K562 (cell line): ENCODE results near the gene KHSRP. TPM values are rescaled to one million over a fixed set of nuclear protein-coding genes. Genes with fewer than 3 reads are reported as not detected.

Source experiments
- ARID2 ChIP-seq: fragments of 450-650 bp; IDR thresholded peaks from 2 replicates; pipeline ENCODE4 v1.6.1; 2017; ENCODE audit warnings: antibody characterized with exemption, mild to moderate bottlenecking
- BRF1 ChIP-seq: IDR thresholded peaks from 3 replicates; pipeline ENCODE4 v1.6.1; 2011; ENCODE audit warnings: borderline replicate concordance, mild to moderate bottlenecking; ENCODE audit not compliant: insufficient read length; ENCODE audit errors: extremely low read depth
- C11orf30 ChIP-seq: fragments of 450-650 bp; IDR thresholded peaks from 2 replicates; pipeline ENCODE4 v1.6.1; 2016; ENCODE audit warnings: low read depth, mild to moderate bottlenecking
- CBFB ChIP-seq: sonication (generic); formaldehyde crosslinking; IDR thresholded peaks from 2 replicates; pipeline ENCODE4 v1.4.0; 2020; ENCODE audit warnings: mild to moderate bottlenecking, missing genetic modification reagents
- DPF2 ChIP-seq: fragments of 450-650 bp; IDR thresholded peaks from 2 replicates; pipeline ENCODE4 v1.6.1; 2016
- HDAC3 ChIP-seq: fragments of 450-650 bp; IDR thresholded peaks from 2 replicates; pipeline ENCODE4 v1.6.1; 2018; ENCODE audit warnings: borderline replicate concordance, mild to moderate bottlenecking, moderate library complexity; ENCODE audit not compliant: partially characterized antibody
- JUNB ChIP-seq: fragments of 450-650 bp; formaldehyde crosslinking; conservative IDR thresholded peaks from 2 replicates; pipeline ENCODE4 v1.4.0; 2020; ENCODE audit warnings: mild to moderate bottlenecking
- L3MBTL2 ChIP-seq: fragments of 450-650 bp; IDR thresholded peaks from 2 replicates; pipeline ENCODE4 v1.6.1; 2016; ENCODE audit warnings: mild to moderate bottlenecking, moderate library complexity
- MTF1 ChIP-seq: fragments of 250-450 bp; sonication (Bioruptor Pico); IDR thresholded peaks from 2 replicates; pipeline ENCODE4 v1.9.0; 2021; ENCODE audit warnings: moderate library complexity, mild to moderate bottlenecking, inconsistent platforms, borderline replicate concordance
- POLR2AphosphoS2 ChIP-seq: IDR thresholded peaks from 2 replicates; pipeline ENCODE4 v1.6.1; 2012; ENCODE audit warnings: low read length, improper control_type of control experiment
- PTTG1 ChIP-seq: fragments of 450-650 bp; IDR thresholded peaks from 2 replicates; pipeline ENCODE4 v1.6.1; 2016; ENCODE audit warnings: low read depth, mild to moderate bottlenecking, missing genetic modification characterization, missing compliant biosample characterization
- RNF2 ChIP-seq: sonication (generic); IDR thresholded peaks from 2 replicates; pipeline ENCODE4 v1.6.1; 2016
- SETDB1 ChIP-seq: IDR thresholded peaks from one replicate; pipeline ENCODE4 v1.6.1; 2012; ENCODE audit warnings: low read length, control low read depth, inconsistent platforms
- TAF9B ChIP-seq: fragments of 450-650 bp; IDR thresholded peaks from 2 replicates; pipeline ENCODE4 v1.6.1; 2018; ENCODE audit warnings: mild to moderate bottlenecking; ENCODE audit not compliant: partially characterized antibody
- TCF15 ChIP-seq: fragments of 250-450 bp; sonication (Bioruptor Pico); IDR thresholded peaks from 2 replicates; pipeline ENCODE4 v1.8.0; 2022; ENCODE audit warnings: moderate library complexity, mild to moderate bottlenecking, inconsistent platforms
- XRCC4 ChIP-seq: IDR thresholded peaks from one replicate; pipeline ENCODE4 v1.6.1; 2011; ENCODE audit not compliant: insufficient read depth, insufficient read length; ENCODE audit errors: extremely low read depth
- ZBTB33 ChIP-seq: sonication (generic); formaldehyde crosslinking; IDR thresholded peaks from 2 replicates; pipeline ENCODE4 v1.8.1; 2023; ENCODE audit warnings: mild to moderate bottlenecking, missing genetic modification reagents
- ZFX ChIP-seq: sonication (generic); formaldehyde crosslinking; IDR thresholded peaks from 2 replicates; pipeline ENCODE4 v1.8.0; 2022; ENCODE audit warnings: mild to moderate bottlenecking, missing genetic modification reagents, moderate library complexity
- ZNF282 ChIP-seq: sonication (generic); formaldehyde crosslinking; IDR thresholded peaks from 2 replicates; pipeline ENCODE4 v1.8.1; 2023; ENCODE audit warnings: missing genetic modification reagents
- ZNF551 ChIP-seq: fragments of 250-450 bp; sonication (Bioruptor Pico); IDR thresholded peaks from 2 replicates; pipeline ENCODE4 v1.5.0; 2021; ENCODE audit warnings: mild to moderate bottlenecking, moderate library complexity
- ZNF707 ChIP-seq: fragments of 250-450 bp; sonication (Bioruptor Pico); conservative IDR thresholded peaks from 2 replicates; pipeline ENCODE4 v1.8.0; 2022; ENCODE audit warnings: inconsistent platforms, mild to moderate bottlenecking, moderate library complexity
- ZNF75A ChIP-seq: fragments of 450-650 bp; formaldehyde crosslinking; IDR thresholded peaks from 2 replicates; pipeline ENCODE4 v1.4.0; 2020; ENCODE audit warnings: mild to moderate bottlenecking
- polyA plus RNA-seq, 8 experiments: library from polyadenylated mRNA; depleted of rRNA in 4 of 8; stranded (reverse) in 5 of 8; unstranded in 3 of 8; fragments of >200 nt; fragmentation: Nextera tagmentation in 2 of 8; fragmentation: Illumina TruSeq in 1 of 8; extraction: Ambion mirVana in 2 of 8; extraction: Trizol in 1 of 8; gene quantifications; 2 replicates each; pipeline versions ENCODE4 v1.2.1 to v1.2.3, GENCODE V29; 2011 to 2014; ENCODE audit warnings: inconsistent platforms in 1 of 8, missing spikeins in 1 of 8
- total RNA-seq, 7 experiments: library from RNA; depleted of rRNA in 6 of 7; stranded (reverse); fragments of >200 nt in 6 of 7; fragmentation: Illumina TruSeq in 2 of 7; extraction: Trizol in 2 of 7; gene quantifications; 2 replicates each; pipeline versions ENCODE4 v1.2.1 to v1.2.3, GENCODE V29; 2011 to 2021; ENCODE audit warnings: low replicate concordance in 1 of 7
- TF ChIP-seq, protein P1 (sequence below): fragments of 250-450 bp; sonication (Bioruptor Pico); IDR thresholded peaks from 2 replicates; pipeline ENCODE4 v1.5.0; 2021
- TF ChIP-seq, protein P2 (sequence below), 2 experiments: fragments of 450-650 bp in 1 of 2; IDR thresholded peaks; 2 replicates each; pipeline ENCODE4 v1.6.1; 2011 to 2017; ENCODE audit warnings: low read depth in 2 of 2, antibody characterized with exemption in 1 of 2, borderline replicate concordance in 1 of 2, low read length in 1 of 2, mild to moderate bottlenecking in 1 of 2, mixed read lengths in 1 of 2; ENCODE audit not compliant: control insufficient read depth in 1 of 2

KHSRP gene
- total and polyA plus RNA-seq, 9 of the 15 experiments (the other 6 are each of a cell fraction or from before 2014, with no cell fraction given): 4.2 to 564 (median 139) TPM

- TF ChIP-seq MTF1 (CRISPR knock-in tag): no peak
- no peak for TF ChIP-seq ZBTB33 (CRISPR knock-in tag)
- TF ChIP-seq TAF9B: peak; percentile 4
- TF ChIP-seq, protein P1, sequence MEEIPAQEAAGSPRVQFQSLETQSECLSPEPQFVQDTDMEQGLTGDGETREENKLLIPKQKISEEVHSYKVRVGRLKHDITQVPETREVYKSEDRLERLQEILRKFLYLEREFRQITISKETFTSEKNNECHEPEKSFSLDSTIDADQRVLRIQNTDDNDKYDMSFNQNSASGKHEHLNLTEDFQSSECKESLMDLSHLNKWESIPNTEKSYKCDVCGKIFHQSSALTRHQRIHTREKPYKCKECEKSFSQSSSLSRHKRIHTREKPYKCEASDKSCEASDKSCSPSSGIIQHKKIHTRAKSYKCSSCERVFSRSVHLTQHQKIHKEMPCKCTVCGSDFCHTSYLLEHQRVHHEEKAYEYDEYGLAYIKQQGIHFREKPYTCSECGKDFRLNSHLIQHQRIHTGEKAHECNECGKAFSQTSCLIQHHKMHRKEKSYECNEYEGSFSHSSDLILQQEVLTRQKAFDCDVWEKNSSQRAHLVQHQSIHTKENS (CRISPR knock-in tag): no peak
- TF ChIP-seq HDAC3: no peak
- no peak for TF ChIP-seq BRF1
- TF ChIP-seq POLR2AphosphoS2: no peak
- no peak for TF ChIP-seq JUNB (CRISPR knock-in tag)
- peak; percentile 51 for TF ChIP-seq L3MBTL2
- TF ChIP-seq, protein P2, sequence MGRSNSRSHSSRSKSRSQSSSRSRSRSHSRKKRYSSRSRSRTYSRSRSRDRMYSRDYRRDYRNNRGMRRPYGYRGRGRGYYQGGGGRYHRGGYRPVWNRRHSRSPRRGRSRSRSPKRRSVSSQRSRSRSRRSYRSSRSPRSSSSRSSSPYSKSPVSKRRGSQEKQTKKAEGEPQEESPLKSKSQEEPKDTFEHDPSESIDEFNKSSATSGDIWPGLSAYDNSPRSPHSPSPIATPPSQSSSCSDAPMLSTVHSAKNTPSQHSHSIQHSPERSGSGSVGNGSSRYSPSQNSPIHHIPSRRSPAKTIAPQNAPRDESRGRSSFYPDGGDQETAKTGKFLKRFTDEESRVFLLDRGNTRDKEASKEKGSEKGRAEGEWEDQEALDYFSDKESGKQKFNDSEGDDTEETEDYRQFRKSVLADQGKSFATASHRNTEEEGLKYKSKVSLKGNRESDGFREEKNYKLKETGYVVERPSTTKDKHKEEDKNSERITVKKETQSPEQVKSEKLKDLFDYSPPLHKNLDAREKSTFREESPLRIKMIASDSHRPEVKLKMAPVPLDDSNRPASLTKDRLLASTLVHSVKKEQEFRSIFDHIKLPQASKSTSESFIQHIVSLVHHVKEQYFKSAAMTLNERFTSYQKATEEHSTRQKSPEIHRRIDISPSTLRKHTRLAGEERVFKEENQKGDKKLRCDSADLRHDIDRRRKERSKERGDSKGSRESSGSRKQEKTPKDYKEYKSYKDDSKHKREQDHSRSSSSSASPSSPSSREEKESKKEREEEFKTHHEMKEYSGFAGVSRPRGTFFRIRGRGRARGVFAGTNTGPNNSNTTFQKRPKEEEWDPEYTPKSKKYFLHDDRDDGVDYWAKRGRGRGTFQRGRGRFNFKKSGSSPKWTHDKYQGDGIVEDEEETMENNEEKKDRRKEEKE (IDR thresholded peaks at IDR 0.05; ENCODE audit: borderline replicate concordance in 1 of 2, control insufficient read depth in 1 of 2, low read depth in 2 of 2, low read length in 1 of 2): no peak
- no peak for TF ChIP-seq DPF2
- TF ChIP-seq XRCC4: no peak
- no peak for TF ChIP-seq ZNF75A
- TF ChIP-seq PTTG1 (tag): no peak
- no peak for TF ChIP-seq RNF2
- no peak for TF ChIP-seq C11orf30
- no peak for TF ChIP-seq ZNF551
- no peak for TF ChIP-seq ZNF707 (CRISPR knock-in tag)
- no peak for TF ChIP-seq SETDB1
- TF ChIP-seq ZFX (CRISPR knock-in tag): peak; percentile 97
- TF ChIP-seq ARID2: no peak
- TF ChIP-seq ZNF282: no peak
- TF ChIP-seq CBFB: no peak
- no peak for TF ChIP-seq TCF15 (CRISPR knock-in tag)
Measured at GRCh38 chr19:6372594-6373095, 52.0 kb downstream of the KHSRP start, which contains the start of gene ALKBH7 (continued).
